HG03025 (cell line): Measurements from ENCODE around the gene COP1.

Source experiments
- ATAC-seq: cut with Tn5 transposase; IDR thresholded peaks from one replicate; pipeline ENCODE4 v1.9.1; 2021; ENCODE audit warnings: mild to moderate bottlenecking, moderate library complexity; ENCODE audit not compliant: unreplicated experiment, low FRiP score

The COP1 gene

DNA sequence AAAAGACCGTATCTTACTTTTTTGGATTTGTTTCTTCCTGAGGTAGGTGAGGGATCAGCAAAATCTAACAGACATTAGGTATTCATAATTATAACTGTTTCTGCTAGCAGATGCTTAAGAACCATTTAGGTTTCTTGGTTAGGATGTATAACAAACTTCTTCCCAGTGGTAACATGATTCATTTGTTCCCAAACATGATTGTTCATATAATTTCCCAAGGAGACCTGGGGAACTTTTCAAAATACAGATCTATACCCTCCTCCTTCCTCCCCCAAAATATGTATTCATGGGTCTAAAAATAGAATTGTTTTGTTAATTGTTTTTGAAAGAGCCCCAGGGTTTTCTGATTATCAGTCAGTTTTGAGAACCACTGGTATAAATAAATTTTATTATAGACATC lies 228.2 kb downstream of the COP1 start:
- ATAC-seq = no peak

DNA sequence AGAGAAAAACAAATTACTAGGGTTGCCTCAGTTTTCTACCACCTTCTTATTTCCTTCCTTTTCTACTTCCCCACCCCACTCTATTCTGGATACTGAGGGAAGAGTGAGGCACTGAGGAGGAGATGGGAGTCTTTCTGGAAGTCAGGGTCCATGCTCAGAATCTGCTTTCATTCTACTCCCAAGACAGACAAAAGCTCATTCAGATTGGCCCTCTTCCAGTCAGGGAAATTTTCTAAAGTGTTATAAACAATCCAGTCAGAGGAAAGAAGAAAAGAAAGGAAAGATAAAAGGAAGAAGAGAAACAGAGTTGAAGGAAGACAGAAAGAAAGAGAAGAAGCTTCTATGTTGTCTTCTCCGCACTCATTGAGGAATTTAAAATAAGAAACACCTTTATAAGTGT lies 228.6 kb downstream of the COP1 start:
- no peak for ATAC-seq

DNA sequence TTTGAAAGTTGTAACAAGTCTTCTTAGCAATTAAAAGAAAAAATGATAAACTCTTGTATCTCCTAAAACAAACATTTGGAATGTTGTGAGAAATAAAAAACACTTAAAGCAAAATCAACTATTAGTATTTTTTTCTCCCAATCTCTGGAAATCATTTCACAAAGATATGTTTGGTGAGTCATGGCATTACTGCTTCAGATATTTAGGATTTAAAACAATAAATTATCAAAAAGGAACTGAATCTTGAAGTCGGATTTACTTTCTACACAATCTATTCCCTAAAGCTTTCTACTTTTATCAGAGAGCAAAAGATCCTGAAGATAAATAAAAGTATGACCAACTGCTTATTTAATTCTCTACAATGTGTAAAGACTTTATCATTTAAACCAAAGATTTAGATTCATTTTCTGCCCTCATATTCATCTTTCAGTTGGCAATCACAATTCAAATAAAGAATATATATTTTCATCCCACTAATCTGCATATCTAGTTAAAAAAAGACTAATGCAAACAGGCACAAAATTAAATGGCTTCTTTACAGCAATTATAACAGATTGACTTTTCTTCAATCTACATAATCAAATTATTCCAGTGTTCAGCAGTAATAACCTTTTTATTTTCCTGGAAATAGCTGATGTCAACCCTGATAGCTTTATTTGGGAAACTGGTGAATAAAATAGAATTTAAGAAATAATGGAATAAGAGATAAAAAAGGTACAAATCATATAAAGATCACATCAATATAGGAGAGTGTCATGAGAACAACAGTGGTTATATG lies 230.0 kb downstream of the COP1 start:
- no peak for ATAC-seq

DNA sequence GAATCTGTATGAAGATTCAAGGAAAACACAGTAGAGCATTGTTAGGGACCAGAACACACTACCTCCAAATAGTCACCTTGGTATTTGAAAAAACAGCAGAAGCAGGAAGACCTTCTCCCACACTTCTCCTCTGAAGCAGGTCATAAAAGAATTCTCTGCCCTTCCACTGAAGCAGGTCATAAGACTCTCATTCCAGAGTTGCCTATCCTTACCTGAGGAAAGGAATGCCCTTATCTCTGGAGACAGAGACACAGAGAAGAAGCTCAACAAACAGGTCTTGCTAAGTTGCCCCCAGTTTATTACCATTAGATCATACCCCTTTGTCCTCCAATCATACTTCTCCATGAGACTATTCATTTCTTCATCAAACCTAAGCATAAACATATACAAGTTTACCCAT lies 237.9 kb downstream of the COP1 start:
- ATAC-seq = no peak

DNA sequence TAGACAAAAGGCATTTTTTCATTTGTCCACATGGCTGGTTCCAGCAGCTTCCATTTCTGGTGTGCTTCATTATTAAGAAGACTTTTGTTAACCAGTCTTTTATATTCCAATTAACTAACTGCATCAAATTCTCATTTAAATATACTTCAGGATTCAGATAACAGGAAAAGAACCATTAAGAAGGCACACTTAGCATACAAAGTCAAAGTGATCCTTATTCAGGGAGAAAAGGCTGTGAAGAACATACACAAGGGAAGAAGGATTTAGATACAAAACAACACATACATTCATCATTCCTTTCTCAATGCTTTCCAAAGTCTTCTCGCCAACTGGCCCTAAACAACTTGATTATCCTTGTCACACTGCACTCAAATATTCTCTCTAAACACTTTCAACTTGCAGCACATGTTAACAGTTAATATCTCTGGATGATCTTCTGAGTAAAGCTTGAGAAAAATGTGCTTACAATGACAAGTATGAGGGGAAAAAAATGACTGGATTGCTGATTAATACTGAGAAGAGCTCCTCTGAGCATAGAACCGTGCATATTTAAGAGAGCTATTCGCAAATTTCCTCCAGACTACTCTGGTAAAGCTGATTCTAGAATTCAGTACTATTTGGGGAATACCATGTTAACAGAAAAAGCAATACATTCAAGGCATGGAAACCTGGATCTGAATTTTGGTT lies 238.5 kb downstream of the COP1 start:
- ATAC-seq = no peak

DNA sequence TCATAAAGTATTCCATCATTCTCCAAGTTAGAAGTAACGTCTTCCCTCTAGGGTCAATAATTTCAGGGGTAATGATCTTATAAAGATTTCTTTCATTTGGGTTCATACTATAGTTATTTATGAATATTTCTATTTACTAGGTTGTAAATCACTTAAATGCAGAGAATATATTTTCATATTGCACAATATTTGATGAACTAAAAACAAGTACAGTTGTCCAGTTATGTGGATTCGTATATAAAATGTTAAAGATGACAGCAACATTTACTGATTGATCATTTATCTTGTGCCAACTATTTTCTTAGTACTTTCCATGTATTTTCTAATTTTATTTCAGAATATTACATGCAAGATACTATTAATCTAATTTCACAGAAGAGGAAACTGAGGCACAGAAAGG lies 243.3 kb downstream of the COP1 start:
- ATAC-seq = no peak

DNA sequence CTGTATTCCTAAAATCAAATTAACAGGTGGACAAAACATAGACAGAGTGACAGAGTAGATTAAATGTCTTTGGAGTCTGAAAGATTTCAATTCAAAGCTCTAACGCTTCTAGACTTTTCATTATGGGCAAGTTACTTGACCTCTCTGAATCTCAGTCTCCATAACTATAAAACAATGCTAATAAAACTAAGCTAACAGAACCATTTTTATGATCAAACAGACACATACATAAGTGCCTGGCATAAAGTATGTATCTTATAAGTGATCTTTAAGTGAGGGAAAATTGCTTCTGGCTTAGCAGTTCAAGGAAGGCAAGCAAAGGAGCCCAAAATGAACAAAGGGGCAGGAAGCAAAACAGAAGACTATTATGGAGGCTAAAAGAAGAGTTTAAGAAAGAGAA lies 246.9 kb downstream of the COP1 start:
- ATAC-seq = no peak

DNA sequence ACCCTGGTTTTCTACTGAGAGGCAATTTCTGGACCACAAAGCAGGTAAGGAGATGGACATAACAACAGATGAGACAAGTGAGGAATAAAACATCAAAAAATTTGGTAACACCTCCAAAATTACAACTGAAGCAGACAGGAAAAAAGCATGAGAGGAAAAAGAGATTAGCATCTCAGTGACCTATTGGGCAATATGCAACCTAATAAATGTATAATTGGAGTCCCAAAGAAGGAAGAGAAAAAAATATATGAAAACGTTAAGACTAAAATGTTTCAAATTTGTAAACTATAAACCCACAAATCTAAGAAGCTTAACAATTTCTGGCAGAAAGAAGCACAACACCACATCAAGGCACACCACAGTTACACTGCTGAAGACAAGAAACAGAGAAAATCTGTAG lies 255.5 kb downstream of the COP1 start:
- ATAC-seq = no peak

DNA sequence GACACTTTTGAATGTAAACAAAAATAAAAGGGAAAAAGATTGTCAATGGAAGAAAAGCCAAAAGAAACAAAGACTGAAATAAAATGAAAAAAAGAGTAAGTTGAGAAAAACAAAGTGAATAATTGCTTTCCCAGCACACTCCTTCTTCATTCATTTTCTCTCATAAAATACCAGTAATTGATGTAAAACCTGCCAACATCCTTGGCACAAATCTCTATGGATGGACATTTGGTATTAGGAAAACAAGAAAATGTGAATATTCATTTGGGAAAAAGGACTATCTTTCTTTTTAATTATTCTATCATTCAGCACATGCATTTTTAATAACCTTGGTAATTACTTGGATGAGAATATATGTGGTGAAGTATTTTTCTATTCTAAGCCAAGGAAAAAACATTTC lies 259.3 kb downstream of the COP1 start:
- ATAC-seq = no peak

DNA sequence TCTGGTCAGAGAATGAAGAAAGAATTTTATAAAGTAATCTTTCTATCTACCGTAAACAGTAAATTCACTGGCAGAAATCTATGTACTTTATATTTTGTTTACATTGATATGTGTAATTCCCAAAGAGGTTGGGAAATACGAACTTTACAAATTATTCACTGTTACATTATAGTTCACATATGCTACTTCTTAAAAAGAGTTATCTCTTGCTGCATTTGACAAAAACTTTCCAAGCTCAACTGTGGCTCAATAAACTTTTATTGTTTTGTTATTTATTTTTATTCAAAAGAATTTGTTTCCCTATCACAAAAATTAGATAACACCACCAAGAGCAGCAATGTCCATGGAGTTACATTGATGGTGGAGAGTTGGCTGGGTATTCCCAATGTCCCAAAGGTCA lies 262.5 kb downstream of the COP1 start:
- no peak for ATAC-seq

DNA sequence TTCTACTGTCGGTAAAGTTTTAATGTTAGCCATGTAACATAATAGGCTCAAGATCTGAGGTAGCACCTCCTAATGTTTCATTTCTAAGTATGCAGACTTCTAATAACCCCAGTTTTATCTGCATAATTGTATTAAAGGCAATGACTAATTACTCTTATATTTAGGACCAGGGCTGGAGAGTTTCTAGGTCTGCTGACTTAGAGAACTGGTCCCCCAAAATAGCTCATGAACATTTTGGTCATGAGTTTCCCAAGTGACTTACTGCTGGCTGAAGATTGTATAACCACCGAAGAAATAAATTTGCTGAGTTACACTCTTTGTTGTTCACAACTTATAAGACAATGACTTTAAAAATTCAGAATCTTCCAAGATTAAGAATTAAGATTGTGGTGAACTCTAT lies 265.9 kb downstream of the COP1 start:
- no peak for ATAC-seq

DNA sequence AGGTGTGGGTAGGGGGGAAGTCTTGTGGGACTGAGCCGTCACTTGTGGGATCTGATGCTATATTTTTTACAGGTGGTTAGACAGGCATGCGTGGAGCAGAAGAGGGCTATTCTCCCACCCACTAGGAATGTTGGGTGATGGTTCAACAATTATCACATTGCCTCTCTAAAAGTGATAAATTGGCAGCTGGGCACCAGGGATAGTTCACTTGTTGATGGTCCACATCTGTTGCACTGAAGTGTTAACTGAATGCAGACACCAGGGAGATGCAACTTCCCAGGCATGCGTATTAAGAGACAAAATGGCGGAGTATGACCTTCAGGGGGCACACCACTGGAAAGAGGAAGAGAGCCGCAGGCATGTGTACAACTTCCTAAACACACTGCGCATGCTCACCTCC lies 270.4 kb downstream of the COP1 start:
- no peak for ATAC-seq

DNA sequence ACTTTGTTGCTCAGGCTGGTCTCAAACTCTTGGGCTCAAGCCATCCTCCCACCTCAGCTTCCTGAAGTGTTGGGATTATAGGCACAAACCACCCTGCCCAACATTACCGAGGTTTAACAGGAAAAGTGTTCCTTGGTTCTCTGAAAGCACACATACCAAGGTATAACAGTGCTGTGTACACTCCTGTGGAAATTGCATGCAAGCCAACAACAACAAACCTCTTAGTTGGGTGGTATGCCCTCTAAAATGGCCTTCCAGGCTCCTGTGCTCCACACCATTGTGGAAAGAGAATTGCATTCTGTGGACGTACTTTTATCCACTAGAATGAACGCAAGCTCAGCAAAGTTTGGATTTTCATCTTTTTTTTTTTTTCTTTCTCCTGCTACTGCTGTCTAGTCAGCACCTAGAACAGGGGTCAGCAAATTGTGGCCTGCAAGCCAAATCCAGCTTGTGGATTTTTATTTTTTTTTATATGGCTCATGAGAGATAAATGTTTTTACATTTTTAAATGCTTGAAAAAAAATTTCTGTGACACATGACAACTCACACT lies 271.4 kb downstream of the COP1 start:
- ATAC-seq = no peak

DNA sequence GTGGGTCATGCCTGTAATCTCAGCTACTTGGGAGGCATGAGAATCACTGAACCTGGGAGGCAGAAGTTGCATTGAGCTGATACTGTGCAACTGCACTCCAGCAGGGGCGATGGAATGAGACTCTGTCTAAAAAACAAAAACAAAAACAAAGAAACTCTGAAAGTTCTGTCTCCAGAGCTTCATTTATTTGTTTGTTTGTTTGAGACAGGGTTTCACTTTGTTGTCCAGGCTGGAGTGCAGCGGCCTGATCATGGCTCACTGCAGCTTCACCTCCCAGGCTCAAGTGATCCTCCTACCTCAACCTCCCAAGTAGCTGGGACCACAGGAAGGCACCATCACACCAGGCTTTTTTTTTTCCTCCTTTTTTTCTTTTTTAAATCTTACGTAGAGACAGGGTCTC lies 271.9 kb downstream of the COP1 start:
- ATAC-seq = no peak

DNA sequence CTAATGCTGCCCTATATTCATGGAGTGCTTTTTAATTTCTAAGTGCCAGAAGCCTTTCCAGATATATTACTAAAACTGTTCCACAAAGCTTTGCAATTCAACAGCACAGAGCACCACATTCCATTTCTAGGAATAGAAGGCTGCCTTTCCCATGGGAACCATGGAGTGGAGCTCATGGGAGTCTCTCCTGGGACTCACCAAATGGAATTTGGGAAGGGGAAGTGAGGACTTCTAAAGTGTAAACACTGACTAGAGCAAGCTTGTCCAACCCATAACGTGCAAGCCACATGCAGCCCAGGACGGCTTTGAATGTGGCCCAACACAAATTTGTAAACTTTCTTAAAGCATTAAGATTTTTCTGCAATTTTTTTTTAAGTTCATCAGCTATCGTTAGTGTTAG lies 273.3 kb downstream of the COP1 start:
- ATAC-seq = no peak

DNA sequence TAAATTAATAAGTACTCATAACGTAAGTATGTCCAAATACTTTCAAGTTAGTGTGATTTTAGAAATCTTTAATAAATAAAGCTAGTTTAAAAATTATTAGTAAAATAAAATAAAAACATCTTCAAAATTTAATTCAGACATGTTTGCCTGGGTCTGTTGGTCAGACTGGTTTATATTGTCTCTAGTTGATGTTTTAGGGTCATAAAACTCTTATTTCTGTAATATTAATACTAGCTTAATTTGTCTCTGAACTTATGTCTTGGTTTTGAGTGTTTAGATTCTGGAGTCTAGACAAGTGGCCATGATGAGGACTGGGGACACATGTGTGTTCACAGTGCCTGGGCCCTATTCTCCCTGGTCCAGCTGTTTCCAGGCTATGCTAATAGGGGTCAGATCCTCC lies 279.1 kb downstream of the COP1 start:
- ATAC-seq = no peak

DNA sequence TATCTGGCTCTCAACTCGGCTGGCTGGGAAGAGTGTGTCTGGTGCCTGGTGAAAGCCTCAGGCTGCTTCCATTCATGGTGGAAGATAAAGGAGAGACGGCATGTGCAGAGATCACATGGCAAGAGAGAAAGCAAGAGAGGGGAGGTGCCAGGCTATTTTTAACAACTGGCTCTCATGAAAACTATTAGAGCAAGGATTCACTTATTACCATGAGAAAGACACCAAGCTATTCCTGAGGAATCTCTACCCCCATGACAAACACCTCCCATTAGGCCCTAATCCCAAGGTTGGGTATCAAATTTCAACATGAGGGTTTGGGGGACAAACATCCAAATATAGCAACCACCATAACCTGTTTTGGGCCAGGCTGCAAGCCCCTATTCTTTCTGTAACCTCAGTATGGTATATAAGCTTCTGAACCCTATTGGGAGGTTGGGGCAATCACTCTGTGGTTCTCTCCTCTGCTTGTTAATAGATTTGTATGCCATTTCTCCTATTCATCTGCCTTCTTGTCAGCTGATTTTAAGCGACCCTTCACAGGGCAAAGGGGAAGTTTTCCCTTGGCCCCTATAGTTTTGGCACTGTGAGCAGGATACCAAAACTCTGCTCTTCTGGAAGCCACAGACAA lies 284.7 kb downstream of the COP1 start:
- no peak for ATAC-seq

DNA sequence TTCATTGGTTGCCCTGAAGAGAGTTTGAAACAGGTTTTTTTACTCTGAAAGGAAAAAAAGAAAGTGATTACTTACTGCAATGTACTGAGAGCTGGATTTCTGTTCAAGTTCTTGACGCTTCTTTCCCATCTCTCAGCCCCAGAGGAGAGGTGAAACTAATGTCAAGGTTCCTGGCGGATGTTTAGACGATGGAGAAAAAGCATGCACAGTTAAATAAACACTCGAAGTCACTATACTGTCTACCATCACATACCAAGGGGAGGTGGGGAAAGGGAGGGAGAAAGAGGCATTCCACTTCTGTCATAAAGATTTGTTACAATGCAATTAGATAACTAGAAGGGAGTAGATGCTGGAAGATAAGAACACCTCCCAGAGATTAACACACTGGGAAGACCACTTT lies 286.7 kb downstream of the COP1 start:
- no peak for ATAC-seq

DNA sequence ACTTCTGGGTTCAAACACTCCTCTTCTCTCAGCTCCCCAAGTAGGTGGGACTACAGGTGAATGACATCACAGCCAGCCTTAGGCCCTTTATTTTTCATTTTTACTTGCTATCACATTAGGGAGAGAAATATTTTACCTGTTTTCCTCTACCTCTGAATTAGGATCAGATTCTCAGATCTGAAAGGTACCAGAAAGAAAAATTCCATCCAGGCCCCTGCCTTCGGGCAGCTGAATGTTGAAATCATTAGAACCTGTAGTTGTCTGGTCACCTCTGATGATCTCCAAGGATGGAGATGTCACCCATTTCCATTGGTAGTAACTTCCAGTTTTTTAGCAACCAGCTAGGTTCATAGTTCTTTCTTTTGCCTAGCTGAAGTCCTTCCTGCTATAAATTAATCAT lies 288.1 kb downstream of the COP1 start:
- no peak for ATAC-seq

DNA sequence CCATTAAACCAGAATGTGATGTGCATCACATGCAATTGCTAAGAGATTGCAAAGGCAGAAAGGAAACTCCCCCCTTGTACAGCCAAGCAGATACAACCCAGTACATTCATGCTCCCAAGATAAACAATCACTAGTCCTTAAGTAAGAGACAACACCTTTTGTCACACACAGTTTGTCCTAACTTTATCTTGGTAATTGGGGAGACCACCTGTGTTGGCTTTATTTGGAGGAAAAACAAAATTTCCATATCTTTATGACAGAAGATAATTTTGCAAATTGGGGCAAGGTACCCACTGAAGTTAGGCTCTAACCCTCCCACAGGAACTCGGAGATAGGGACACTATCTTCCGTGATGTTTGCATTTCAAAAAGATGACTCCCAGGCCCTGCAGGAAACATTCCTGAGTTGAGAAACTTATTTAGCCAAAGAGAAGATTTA lies 288.7 kb downstream of the COP1 start:
- no peak for ATAC-seq

DNA sequence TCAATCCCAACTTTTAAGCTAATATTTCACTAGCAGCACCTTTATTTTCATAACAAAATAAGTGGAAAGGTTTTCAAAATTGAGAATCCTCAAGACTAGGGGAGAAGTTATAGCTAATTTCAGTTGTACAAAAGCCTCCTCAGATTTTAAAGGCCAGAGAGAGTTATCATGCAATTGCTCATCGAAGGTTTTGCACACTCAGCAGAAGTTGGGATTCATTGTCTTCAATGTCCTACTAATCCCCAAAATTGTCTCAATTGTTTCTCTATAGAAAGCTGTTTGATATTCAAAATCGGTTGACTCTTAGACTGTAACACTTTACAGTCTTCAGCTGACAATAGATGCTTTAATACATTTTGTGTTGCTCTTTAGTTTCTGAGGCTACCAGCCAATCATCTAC lies 293.0 kb downstream of the COP1 start:
- no peak for ATAC-seq

DNA sequence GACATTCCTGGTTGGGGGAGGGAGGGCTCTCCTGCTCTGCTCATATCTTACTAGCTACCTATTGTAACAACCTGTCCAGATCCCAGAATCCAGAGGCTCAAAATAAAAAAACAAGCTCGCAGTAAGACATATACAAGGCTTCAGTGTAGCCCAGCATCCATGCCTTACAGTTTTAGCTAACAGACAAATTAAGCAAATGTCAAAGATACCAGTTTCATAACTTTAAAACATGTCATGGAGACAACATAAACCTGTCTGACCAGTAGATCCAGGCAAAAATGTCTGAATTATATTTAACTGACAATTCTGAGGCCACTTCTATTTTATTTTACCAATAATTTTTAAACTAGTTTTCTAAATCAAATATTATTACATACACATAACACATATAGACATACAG lies 295.9 kb downstream of the COP1 start:
- no peak for ATAC-seq
